Stimulated activated CD4-positive, alpha-beta T cell treated with anti-CD3 and anti-CD28 coated beads, Interleukin-12 subunit alpha, Interleukin-12 subunit beta, amount 100 ng/mL, for 24 hours (primary cell): Measurements from ENCODE around the gene PSMD8.
"Not testable (repeated sequence)": the region's sequence is repeated elsewhere in the genome, so short reads cannot be mapped to it uniquely, and the experiment has no call there.

Experiments
- DNase-seq, 2 experiments: peaks; one replicate each; pipeline ENCODE4 v3.0.0-alpha.2; 2020; ENCODE audit warnings: low read depth in 2 of 2

PSMD8 gene

GRCh38 chr19:38362076-38362945 is 12.1 kb upstream of the PSMD8 start:
- DNase-seq, result peak; percentile 52 to 92

- not testable (repeated sequence) for DNase-seq
Observed at GRCh38 chr19:38362946-38363688, 11.3 kb upstream of the PSMD8 start.

DNA sequence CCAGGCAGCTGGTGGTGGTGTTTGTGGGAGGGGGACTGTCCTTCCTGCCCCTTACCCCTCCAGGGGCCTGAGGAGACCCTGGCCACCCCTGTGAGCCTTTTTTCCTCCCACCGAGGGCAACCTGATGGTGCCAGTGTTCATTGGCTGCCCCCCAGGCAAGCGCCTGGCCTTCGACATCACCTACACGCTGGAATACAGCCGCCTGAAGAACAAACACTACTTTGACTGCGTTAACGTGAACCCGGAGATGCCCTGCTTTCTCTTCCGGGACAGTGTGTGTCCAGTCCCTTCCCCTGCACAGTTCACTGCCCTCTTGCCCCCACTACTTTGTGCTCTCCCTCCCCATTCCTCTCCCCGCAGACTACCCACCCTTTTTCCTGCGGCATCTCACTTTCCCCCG is 7.3 kb upstream of the PSMD8 start:
- no peak for DNase-seq

- DNase-seq, result no peak
Observed at GRCh38 chr19:38369584-38369983, 4.8 kb upstream of the PSMD8 start.

- no peak for DNase-seq
Observed at GRCh38 chr19:38370299-38370698, 4.1 kb upstream of the PSMD8 start.

- DNase-seq, result no peak
Observed at GRCh38 chr19:38371081-38371480, 3.3 kb upstream of the PSMD8 start.

GRCh38 chr19:38373907-38374331 is 452 bp upstream of the PSMD8 start:
- no peak for DNase-seq

- no peak for DNase-seq
Observed at GRCh38 chr19:38375098-38375493, 725 bp downstream of the PSMD8 start.

GRCh38 chr19:38375748-38376147 is 1.4 kb downstream of the PSMD8 start:
- DNase-seq, result no peak

DNA sequence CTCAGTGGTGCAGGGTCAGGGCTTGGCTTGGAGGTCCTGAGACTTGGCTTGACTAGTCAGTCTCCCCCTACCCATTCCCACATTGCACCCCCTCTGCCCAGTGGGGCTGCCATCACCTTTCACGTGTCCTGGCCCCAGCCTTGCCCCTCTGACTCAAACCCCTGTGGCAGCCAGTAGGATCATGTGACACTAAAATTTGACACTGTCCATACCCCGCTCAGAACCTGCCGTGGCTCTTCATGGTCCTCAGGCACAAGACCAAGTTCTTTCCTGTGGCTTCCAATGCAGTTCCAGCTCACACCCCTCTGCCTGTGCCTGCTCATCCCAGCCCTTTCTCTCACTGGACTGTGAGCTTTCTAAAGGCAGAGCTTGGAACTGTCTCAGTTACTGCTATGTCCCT is 2.2 kb downstream of the PSMD8 start:
- no peak for DNase-seq

DNA sequence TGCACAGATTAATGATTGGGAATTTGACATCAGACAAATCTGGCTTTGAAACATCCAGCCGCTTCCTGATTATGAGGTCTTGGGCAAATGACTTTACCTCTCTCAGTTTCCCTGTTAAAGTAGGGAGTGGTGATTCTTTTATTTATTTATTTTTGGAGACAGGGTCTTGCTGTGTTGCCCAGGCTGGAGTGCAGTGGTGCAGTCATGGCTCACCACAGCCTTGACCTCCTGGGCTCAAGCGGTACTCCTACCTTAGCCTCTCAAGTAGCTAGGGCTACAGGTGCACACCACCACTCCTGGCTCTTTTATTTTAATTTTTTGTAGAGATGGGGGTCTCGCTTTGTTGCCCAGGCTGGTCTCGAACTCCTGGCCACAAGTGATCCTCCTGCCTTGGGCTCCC is 2.7 kb downstream of the PSMD8 start:
- DNase-seq, result no peak

GRCh38 chr19:38378866-38379265 is 4.5 kb downstream of the PSMD8 start:
- no peak for DNase-seq

- DNase-seq, result no peak
Observed at GRCh38 chr19:38381138-38381537, 6.8 kb downstream of the PSMD8 start.

DNA sequence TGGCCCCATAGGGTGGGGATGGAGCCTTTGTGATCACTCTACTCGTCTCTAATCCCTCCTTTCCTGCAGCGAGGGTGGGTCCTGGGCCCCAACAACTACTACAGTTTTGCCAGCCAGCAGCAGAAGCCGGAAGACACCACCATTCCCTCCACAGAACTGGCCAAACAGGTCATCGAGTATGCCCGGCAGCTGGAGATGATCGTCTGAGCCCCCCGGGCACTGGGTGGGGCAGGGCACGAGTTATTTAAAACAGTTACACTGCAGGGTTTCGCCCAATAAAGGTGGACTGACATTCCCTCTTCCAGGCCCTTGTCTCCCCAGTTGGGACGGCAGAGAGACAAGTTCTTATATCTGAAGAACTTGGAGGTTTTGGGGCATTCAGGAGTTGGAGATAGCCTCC is 8.8 kb downstream of the PSMD8 start:
- DNase-seq, result no peak

- DNase-seq, result no peak
Observed at GRCh38 chr19:38383743-38384142, 9.4 kb downstream of the PSMD8 start.

DNA sequence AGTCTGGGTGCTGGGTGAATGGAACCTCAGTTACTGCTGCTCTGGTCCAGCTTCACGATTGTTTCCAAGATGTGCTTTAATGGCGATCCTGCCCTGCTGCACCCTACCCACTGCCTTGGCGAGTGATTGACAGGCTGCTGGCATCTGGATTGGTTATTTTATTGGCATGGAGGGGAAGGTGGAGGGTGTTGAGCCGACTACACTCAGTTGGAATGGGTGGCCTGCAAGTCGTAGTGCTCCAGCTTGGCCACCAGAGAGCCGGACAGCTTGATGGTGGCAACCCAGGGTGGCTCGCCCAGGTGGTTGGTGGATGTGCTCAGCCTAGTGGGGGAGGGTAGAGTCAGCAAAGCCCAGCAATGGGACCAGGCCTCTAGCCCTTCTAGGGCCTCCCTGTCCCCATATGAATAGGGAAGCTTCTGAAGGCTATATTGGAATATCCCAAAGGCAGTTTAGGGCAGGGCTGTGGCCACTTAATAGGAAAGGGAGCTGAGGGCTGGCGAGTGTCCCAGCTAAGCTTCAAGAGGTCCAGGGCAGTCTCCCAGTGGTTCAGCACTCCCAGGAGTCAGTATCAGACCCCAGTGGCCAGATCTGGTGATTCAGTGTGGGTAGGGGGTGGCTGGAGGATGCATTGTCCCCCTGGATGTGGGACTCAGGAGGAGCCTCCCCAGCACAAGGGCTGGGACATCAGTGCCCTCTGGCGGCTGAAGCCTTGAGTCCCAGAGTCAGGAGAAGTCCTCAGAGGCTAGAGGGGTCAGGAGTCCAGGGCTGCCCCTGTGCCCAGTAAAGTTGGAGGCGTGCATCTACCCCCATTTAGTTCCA is 10.0 kb downstream of the PSMD8 start:
- DNase-seq, result no peak

DNA sequence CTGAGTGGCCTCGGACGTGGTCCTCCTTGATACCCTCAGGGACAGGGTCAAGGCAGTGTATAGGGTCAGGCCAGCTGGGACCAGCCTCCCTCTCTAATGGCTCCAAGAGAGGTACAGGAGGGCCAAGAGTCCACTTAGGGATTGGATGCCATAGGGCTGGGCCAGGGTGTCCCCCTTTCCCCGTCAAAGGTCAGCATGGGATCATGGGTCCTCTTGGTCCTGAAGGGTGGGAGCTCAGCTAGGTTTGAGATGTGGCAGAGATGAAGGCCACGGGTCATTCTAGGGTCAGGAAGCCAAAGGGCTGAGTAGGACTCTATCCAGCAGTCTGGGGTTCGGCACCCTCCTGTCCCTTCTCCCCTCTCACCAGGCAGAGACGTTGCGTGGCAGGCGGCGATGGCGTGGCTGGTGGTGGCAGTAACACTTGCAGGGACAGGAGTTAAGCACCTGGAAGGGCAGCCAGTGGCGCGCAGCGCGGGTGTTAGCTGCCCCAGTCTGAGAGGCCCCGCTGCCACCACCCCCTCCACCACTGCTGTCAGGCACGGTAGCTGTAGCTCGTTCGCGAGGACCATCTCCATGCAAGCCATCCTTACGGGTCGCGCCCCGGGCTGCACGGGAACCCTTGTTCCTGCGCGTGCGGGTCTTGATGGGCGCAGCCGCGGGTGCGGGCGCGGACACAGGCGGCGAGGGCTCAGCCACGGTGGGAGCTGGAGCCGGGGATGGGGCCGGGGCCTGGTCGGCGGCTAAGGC is 10.9 kb downstream of the PSMD8 start:
- DNase-seq, result no peak

- no peak for DNase-seq
Observed at GRCh38 chr19:38385804-38386257, 11.5 kb downstream of the PSMD8 start.

GRCh38 chr19:38386300-38386970 is 12.1 kb downstream of the PSMD8 start:
- DNase-seq, result no peak

- DNase-seq, result no peak
Observed at GRCh38 chr19:38386971-38387549, 12.7 kb downstream of the PSMD8 start.
